ENCODE measurements around the gene LCORL.

Gene LCORL

GRCh38 chr4:17823871-17824669 is 197.5 kb downstream of the LCORL start:
- no peak for DNase-seq

GRCh38 chr4:17817027-17817426 is 204.5 kb downstream of the LCORL start:
- peak; percentile 71 for DNase-seq

DNA sequence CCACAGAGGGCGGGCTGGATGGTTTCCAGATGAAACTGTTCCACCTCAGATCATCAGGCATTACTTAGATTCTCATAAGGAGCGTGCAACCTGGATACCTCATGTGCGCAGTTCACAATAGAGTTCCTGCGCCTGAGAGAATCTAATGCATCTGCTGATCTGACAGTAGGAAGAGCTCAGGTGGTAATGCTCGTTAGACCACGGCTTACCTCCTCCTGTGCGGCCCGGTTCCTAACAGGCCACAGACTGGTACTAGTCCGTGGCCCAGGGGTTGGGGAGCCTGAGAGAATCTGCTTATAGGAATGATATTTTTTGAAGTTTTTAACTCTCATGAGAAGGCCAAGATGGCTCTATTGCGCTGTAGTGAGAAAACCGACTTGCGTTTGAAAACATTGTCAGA is 205.4 kb downstream of the LCORL start:
- DNase-seq = no peak

DNA sequence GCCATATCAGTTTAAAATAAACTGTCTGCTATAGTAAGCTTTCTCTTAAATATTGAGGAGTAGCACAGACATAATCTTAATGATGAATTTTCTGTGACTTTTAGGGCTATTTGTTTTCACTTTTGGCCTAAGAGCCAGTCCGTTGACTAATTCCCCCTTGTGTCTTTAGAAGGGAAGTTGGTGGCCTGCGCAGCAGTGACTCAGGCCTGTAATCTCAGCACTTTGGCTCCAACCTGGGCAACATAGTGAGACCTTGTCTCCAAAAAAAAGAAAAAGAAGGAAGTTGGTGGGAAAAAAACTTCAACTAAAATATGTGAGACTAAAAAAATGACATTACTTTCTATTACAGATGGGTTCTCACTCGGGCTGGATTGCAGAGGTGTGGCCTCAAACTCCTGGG is 207.4 kb downstream of the LCORL start:
- DNase-seq = peak; percentile 23

- peak; percentile 8 for DNase-seq
Observed at GRCh38 chr4:17812801-17813200, 208.8 kb downstream of the LCORL start.

DNA sequence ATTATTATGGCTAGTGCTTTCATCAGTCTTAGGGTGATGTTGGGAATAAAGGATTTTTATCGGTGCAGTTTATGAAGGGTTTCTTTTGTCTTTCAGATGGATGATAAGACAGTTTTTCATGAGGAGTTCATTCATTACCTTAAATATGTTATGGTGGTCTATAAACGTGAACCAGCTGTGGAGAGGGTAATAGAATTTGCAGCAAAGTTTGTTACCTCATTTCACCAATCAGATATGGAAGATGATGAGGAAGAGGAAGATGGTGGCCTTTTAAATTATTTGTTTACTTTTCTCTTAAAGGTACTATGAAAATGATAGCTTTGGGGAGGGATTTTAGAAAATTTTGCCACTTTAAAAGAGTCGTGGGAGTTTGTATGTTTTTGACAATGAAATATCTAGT is 209.4 kb downstream of the LCORL start:
- no peak for DNase-seq

GRCh38 chr4:17811078-17811603 is 210.4 kb downstream of the LCORL start:
- no peak for DNase-seq

DNA sequence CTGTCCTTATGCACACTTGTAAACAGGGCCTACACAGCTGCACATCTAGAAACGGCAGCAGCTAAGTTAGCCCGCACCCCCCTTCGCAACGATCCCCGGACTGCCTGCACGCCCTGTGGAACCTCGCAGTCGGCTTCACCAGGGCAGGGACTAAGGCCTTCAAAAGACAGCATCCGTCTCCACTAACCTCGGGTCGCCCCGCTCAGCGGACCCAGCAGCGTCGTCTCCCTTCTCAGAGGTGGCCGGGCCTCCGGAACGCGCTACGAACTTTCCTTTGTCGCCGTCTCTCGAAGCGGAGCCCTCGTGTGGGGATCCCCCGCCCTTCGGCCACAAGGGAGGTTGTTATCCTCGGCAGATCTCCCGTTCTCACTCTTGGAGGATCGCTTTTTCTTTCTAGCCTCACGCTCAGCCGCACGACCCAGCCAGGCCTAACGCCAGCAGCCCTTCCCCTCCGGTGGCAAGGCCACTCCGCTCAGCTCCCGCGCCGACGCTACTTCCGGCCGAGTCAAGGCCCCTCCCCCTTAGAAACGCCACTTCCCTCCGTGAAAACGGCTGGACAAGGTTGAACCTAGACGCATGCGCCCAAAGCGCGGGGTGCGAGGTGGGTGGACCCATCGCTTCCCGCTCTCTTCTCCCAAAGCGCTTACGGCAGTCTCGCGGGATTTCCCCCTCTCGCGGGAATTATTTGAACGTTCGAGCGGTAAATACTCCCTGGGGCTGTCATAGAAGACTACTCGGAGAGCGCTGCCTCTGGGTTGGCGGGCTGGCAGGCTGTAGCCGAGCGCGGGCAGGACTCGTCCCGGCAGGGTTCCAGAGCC is 211.1 kb downstream of the LCORL start, which contains the start of the genes DCAF16 and NCAPG:
Gene DCAF16 (minus strand): TSS at position 498 of the 818 bp plus-strand sequence. CDS start 6,616 bp downstream, outside the sequence.
Gene NCAPG (plus strand): TSS at position 720 of the 818 bp plus-strand sequence. CDS start 99 bp downstream, outside the sequence.
- peak; percentile 99 for DNase-seq

GRCh38 chr4:17809667-17810066 is 211.9 kb downstream of the LCORL start:
- no peak for DNase-seq

GRCh38 chr4:17807446-17807845 is 214.1 kb downstream of the LCORL start:
- DNase-seq = peak; percentile 33

DNA sequence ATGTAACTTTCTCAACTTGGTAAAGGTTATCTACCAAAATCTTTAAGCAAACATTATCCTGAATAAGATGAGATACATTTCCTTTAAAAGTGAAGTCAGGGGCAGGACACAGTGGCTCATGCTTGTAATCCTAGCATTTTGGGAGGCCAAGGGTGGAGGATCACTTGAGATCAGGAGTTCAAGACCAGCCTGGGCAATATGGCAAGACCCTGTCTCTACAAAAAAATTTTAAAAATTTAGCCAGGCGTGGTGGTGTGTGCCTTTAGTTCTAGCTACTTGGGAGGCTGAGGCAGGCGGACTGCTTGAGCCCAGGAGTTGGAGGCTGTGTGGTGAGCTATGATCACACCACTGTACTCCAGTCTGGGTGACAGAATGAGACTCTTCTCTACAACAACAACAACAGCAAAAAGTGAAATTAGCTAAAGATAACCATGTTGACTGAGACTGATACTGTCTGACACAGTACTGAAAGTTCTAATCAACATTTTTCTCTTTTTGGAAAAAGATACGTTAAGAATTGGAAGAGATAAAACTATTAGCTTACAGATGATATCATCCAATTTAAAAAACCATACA is 215.9 kb downstream of the LCORL start:
- DNase-seq = no peak

- no peak for DNase-seq
Observed at GRCh38 chr4:17797808-17798207, 223.7 kb downstream of the LCORL start.

- DNase-seq = no peak
Observed at GRCh38 chr4:17794730-17795129, 226.8 kb downstream of the LCORL start.

All from fibroblast of skin of right quadriceps (primary cell).